Sigmoid colon (tissue), 4 donors: ENCODE measurements around the gene SPC24.

Source experiments
- EP300 ChIP-seq, 4 donors: sonication (generic); formaldehyde crosslinking; IDR thresholded peaks; one replicate each; pipeline ENCODE4 v1.6.1; 2017; ENCODE audit warnings: antibody characterized with exemption in 4 of 4
- POLR2A ChIP-seq, 2 donors: fragments of 450-650 bp; IDR thresholded peaks; one replicate each; pipeline ENCODE4 v1.6.1; 2016; ENCODE audit warnings: antibody characterized with exemption in 2 of 2, mild to moderate bottlenecking in 2 of 2, moderate library complexity in 2 of 2
- POLR2AphosphoS5 ChIP-seq, 4 donors: sonication (generic); formaldehyde crosslinking; IDR thresholded peaks; one replicate each; pipeline ENCODE4 v1.6.1; 2017; ENCODE audit warnings: antibody characterized with exemption in 4 of 4

- TF ChIP-seq EP300 (IDR thresholded peaks at IDR 0.05): no peak
- TF ChIP-seq POLR2A (IDR thresholded peaks at IDR 0.05): no peak
- no peak for TF ChIP-seq POLR2AphosphoS5 (IDR thresholded peaks at IDR 0.05)
Measured at GRCh38 chr19:11200015-11200574, 44.5 kb upstream of the SPC24 start.
